Right lobe of liver (tissue), 4 donors: ENCODE data around the gene OSBPL5.

Experiments
- CTCF ChIP-seq, 4 donors: fragments of 200-600 bp in 3 of 4; fragments of 450-650 bp in 1 of 4; IDR thresholded peaks; one replicate each; pipeline versions ENCODE4 v1.5.1 to v1.8.0; 2016 to 2022; ENCODE audit warnings: antibody characterized with exemption in 4 of 4, mild to moderate bottlenecking in 2 of 4
- POLR2A ChIP-seq: fragments of 450-650 bp; IDR thresholded peaks from one replicate; pipeline ENCODE4 v1.6.1; 2017; ENCODE audit warnings: antibody characterized with exemption, mild to moderate bottlenecking
- donor health status: DM: no; HTN: no; CAD: no.
- donor health status: DM: no; HTN: no; CAD: no.
- donor health status: DM: no; HTN: yes; CAD: no.

DNA sequence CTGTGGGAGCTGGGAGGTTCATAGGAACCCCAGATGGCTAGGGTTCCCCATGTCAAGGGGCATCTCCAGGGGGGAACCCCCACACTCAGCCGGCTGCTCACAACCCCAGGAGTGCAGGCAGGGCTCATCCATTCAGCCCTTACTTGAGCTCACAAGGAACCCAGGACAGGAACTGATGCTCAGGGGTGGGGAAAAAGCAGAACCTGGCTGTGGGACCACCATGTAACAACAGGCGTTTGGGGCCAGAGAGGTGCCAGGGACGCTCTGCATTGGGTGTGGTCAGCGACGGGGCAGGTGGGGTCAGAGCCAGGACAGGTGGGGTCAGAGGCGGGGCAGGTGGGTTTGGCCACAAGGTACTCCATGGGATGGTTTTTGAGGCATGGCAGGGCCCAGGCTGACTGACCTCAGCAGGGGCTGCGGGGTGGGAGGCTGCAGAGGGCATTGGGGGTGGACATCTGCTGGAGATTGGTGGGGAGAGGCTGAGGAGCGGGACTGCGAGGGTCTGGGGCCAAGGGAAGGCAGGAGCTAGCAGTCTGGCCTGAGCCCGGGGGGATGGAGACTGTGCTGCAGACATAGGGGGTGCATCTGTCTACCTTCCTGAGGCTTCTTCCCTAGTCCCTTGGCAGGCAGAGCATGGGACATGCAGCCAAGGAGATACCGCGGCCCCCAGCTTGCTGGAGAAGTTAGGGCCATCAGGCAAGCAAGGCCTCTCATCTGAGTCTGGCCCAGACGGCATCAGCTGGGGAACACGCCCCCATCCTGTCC lies 73.8 kb downstream of the OSBPL5 start:
- TF ChIP-seq CTCF (IDR thresholded peaks at IDR 0.05) (no peak), POLR2A (no peak)
